HG03342 (cell line): ENCODE data around the gene CTSA.

Experiments used
- ATAC-seq: cut with Tn5 transposase; IDR thresholded peaks from one replicate; pipeline ENCODE4 v1.9.1; 2021; ENCODE audit warnings: mild to moderate bottlenecking, moderate library complexity; ENCODE audit not compliant: unreplicated experiment

Gene CTSA

DNA sequence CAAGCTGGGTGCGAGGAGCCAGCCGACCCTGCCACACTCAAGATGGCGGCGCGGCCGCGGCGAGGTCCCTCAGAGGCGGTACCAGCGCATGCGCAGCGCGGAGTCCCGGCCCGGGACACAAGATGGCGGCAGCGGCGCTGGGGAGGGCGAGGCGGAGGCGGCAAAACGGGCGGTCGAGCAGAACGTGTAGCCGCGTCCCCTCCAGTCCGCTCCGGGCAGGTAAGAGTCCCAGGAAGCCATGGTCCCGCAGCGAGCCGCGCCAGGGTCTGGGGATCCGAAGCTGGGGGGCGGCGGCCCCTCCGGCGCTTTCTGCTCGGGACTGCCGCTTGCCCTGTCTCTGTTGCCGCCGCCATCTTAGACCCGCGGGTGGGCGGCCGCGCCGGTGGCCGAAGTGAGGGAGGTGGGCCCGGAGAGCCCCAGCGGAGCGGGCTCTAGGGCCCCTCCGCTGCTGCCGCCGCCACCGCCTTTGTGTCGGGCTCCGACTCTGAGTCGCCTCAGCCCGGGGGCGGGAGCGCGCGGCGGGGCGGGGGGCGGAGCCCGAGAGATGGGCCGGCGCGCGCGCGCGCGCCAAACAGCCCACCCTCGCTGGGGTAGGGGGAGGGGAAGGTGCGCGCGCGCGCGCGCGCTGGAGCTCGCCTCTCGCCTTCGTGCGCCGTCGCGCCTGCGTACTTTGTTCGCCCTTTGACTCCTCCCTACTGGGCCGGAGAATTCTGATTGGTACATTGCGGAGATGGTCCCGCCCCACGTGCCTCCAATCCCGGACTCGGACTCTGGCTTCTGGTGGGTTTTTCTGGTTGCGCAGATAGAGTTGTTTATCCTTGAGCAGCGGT is 43.7 kb downstream of the CTSA start, which contains the start of gene PCIF1:
Gene PCIF1, plus strand, starts transcription at position 98 of the 830 bp plus-strand sequence. CDS start 4,317 bp downstream, outside the sequence.
- ATAC-seq = peak; percentile 73

DNA sequence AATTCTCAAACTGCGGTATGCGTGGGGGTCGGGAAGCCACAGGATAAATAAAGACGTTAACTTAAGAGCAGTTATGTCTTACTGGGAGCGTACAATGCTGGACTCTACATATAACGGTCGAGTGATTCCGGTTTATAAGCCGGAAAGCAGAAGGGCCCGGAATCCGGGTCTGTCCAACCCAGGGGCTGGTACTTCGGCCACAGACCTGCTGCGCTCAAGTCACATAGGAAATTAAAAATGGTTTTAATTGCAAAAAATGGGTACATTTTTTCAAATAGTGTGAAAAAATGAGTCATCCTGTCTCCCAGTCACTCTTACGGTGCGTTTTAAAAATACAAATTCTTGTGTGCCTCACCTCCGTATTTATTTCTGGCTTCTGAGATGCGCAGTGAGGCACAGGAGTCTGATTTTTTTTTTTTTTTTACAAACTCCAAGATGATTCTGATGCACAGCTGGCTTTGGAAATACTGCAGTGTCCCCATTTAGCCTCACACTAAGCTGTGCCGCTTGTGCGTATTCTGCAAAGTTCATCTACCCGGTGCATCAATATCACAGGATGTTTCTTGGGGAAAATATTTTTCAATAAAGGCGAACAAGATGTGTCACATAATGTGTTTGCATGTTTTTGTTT is 44.4 kb downstream of the CTSA start:
- no peak for ATAC-seq

GRCh38 chr20:45937765-45938164 is 46.6 kb downstream of the CTSA start:
- no peak for ATAC-seq

GRCh38 chr20:45938727-45939438 is 47.7 kb downstream of the CTSA start:
- ATAC-seq = no peak

DNA sequence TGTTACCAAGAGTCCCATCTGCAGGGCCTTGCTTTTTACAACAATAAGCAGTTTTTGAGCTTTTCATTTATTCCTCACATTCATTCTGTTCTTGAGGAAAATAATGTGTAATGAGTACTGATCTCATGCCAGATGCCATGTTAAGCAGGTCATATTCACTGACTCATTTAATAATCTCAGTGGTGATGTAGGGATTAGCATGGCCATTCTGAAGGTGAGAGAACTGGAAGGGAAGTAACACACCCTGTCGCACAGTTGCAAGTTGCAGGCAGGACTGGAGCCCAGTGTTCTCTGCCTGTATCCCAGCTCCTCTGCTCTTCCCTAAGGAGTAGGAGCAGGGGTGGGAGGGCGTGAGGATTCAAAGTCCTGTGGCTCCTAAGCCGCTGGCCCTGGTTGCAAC is 48.9 kb downstream of the CTSA start:
- no peak for ATAC-seq

- ATAC-seq = no peak
Measured at GRCh38 chr20:45940469-45940868, 49.3 kb downstream of the CTSA start.

DNA sequence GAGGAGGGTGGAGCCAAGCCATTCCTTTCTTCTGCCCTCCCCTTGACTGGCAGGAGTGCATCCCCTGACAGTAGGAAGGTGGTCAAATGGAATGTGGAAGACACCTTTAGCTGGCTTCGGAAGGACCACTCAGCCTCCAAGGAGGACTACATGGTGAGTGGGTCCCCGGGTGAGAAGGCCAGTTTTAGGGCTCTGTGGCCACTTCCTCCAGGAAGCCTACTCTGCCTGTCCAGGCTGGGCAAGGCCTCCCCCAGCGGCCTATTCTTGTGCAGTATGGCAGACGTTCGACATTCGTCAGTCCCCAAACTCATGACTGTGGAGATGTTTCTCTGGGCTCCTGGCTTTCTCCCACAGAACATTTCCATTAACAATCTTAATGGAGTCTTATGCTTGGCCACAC is 52.5 kb downstream of the CTSA start:
- no peak for ATAC-seq

GRCh38 chr20:45944151-45944964 is 53.2 kb downstream of the CTSA start:
- ATAC-seq = no peak

DNA sequence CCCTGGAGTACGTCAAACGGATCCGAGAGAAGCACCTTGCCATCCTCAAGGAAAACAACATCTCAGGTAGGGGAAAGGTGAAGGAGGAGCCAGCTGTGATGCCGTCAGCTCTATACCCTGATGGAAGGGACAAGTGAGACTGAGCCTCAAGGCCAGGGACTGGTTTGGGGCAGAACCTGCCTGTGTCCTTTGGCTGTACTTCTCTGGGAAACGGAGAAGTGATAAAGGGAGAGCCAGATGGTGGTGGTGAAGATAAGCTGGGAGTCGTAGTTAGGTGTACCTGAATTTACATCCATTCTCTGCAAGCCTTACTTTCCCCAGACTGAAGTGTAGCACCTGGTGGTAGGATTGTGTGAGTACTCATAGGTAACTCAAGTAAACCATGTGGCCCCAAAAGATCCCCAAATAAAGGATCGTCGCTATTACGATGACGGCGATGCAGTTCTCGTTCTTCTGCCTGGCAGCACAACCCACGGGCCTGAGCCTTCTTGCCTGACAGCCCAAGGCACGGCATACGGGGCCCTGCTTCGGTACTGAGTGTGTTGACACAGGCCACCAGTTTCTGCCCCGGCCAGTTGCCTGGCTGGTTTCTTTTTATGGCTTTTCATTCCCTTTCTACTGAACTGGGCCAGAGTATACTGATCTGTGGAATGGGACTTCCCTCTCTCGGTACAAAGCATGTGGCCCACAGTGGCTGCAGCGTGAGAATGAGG is 54.0 kb downstream of the CTSA start:
- no peak for ATAC-seq

GRCh38 chr20:45945678-45946148 is 54.6 kb downstream of the CTSA start:
- no peak for ATAC-seq

DNA sequence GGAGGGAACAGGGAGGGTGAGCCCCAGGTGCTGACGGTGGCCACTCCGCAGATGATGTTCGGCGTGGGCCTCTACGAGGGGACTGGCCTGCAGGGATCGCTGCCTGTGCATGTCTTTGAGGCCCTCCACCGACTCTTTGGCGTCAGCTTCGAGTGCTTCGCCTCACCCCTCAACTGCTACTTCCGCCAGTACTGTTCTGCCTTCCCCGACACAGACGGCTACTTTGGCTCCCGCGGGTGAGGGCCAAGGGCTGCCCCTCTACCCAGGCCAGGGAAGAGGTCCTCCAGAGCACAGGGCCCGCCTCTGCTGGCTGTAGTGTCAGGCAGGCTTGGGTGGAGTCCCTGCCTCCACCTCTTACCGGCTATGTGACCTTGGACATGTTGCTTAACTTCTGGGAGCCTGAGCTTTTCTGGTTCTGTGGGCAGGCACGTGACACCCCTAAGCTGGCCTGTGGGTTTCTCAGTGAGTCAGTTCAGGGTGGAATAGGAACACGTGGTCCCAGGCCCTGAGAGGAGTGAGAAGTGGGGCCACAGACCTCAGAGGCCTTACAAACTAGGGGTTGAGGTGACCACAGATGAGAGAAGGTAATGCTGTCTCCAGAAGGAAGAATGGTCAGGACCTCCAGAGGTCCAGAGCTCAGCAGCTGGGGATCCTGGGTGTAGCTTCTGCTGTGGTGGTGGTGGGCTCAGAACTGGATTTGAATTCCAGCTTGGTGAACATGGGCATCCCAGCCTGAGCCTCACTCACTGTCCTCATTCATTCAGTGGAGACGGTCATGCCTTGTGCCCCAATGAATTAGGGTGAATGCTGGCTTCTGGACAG is 55.2 kb downstream of the CTSA start:
- ATAC-seq = no peak

DNA sequence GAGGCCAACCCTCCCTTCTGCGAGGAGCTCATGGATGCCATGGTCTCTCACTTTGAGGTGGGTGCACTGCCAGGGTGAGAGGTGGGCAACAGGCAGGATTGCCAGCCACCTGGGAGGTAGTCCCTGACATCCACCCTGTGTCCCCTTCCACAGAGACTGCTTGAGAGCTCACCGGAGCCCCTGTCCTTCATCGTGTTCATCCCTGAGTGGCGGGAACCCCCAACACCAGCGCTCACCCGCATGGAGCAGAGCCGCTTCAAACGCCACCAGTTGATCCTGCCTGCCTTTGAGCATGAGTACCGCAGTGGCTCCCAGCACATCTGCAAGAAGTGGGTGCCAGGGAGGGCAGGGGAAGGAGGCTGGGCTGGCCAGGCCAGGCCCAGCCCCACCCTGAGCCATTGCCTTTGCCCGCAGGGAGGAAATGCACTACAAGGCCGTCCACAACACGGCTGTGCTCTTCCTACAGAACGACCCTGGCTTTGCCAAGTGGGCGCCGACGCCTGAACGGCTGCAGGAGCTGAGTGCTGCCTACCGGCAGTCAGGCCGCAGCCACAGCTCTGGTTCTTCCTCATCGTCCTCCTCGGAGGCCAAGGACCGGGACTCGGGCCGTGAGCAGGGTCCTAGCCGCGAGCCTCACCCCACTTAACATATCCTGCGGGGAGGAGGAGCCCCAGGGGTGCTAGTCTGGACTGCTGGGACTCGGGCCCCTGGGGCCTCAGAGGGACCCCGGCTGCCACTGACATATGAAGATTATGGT is 56.2 kb downstream of the CTSA start:
- ATAC-seq = no peak

- no peak for ATAC-seq
Measured at GRCh38 chr20:45948261-45948733, 57.2 kb downstream of the CTSA start.
